ENCODE measurements around the gene ARL4A.

DNA sequence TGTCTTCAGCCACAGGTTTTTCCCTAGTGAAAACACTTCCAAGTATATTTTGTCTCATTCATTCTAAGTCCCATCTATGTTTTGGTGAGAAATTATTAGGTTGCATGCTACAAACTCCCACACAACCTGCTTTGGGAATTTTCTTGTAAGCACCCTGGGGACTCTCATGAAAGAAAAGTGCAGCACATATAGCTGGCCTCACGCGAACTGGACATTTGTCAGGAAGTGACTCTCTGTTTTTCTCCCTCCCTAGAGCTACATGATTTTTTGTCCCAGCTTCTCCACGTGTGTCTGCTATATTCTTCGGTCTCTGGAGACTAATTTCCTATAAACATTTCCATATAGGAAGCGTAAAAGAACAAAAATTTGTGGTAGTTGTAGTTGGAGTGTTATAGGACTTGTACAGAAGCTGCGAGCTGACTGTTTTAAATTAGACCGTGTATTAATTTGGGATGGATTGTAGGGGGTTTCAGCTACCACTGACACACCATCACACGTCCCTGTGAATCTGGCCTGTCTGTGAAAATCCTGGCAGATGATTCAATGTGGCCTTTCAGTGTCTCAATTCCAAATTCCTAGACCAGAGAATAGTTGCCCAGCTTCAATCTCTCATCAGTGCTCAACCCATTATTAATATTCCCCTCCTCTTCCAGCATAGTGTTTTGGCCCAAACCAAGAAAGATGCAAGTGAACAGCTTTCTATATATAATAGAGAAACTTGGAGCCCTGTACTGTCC lies 40.2 kb downstream of the ARL4A start:
- TF ChIP-seq, protein P1, sequence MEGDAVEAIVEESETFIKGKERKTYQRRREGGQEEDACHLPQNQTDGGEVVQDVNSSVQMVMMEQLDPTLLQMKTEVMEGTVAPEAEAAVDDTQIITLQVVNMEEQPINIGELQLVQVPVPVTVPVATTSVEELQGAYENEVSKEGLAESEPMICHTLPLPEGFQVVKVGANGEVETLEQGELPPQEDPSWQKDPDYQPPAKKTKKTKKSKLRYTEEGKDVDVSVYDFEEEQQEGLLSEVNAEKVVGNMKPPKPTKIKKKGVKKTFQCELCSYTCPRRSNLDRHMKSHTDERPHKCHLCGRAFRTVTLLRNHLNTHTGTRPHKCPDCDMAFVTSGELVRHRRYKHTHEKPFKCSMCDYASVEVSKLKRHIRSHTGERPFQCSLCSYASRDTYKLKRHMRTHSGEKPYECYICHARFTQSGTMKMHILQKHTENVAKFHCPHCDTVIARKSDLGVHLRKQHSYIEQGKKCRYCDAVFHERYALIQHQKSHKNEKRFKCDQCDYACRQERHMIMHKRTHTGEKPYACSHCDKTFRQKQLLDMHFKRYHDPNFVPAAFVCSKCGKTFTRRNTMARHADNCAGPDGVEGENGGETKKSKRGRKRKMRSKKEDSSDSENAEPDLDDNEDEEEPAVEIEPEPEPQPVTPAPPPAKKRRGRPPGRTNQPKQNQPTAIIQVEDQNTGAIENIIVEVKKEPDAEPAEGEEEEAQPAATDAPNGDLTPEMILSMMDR (IDR thresholded peaks at IDR 0.05; ENCODE audit: low read depth, low read length): no peak
- TF ChIP-seq EZH2phosphoT487 (IDR thresholded peaks at IDR 0.05; ENCODE audit: low read depth): no peak

Data from OCI-LY3 (cell line).